Ectodermal cell (in vitro differentiated cells): ENCODE data around the gene SP5.

Experiments used
- H3K27ac ChIP-seq: 2 replicates; pipeline ENCODE4 v1.7.0; 2013; ENCODE audit warnings: mild to moderate bottlenecking, low read depth, low read length; ENCODE audit not compliant: insufficient read depth, poor library complexity, severe bottlenecking
- H3K27me3 ChIP-seq: 2 replicates; pipeline ENCODE4 v1.7.0; 2013; ENCODE audit warnings: mild to moderate bottlenecking, low read length; ENCODE audit not compliant: insufficient read depth, control insufficient read depth, poor library complexity, severe bottlenecking
- H3K36me3 ChIP-seq: one replicate; pipeline ENCODE4 v1.7.0; 2013; ENCODE audit warnings: low read length; ENCODE audit not compliant: control insufficient read depth, insufficient read depth
- H3K4me1 ChIP-seq: one replicate; pipeline ENCODE4 v1.7.0; 2013; ENCODE audit warnings: low read length; ENCODE audit not compliant: control insufficient read depth, insufficient read depth
- H3K4me3 ChIP-seq: 2 replicates; pipeline ENCODE4 v1.7.0; 2013; ENCODE audit warnings: low read depth, low read length, control low read depth; ENCODE audit not compliant: insufficient read depth
- H3K9me3 ChIP-seq: 2 replicates; pipeline ENCODE4 v1.7.0; 2013; ENCODE audit warnings: mild to moderate bottlenecking, low read length, moderate library complexity; ENCODE audit not compliant: control insufficient read depth
- WGBS, 2 experiments: methylation state at CpG; one replicate each; pipeline ENCODE4 v1.1.7; 2013; ENCODE audit warnings: missing lambda C conversion rate in 2 of 2; 5-methylcytosine and 5-hydroxymethylcytosine counted together

SP5 gene

DNA sequence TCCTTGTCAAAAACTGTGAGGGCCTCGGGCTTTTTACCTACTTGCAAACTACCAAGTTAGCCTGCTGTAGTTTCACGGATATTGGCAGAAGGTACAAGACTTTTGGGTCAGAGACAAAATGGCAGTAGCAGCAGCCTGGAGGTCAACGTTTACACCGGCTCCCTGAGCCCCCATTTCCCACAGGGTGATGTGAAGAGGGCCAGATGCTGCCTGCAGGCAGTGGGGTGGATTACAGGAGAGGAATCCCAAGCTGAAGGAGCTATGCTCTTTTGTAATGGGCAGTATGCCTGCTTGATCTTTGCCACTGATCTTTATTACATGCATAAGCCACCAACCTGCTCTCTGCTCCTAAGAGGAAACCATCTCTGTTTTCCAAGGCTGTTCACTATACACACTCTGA, 29.5 kb upstream of the SP5 start:
- WGBS, 2 experiments: 37 to 39% methylated on average over 4 of the region's 4 CpGs

GRCh38 chr2:170689481-170689880, 25.7 kb upstream of the SP5 start:
- Histone ChIP-seq H3K4me1 (peaks cover 3% of the 10 kb centered on the region), H3K36me3 (no peaks in the 10 kb centered on the region), H3K27ac (no peak overlapping the region), H3K9me3 (no peaks in the 10 kb centered on the region), H3K4me3 (no peak overlapping the region), H3K27me3 (no peaks in the 10 kb centered on the region)
- WGBS, 2 experiments: 95 to 96% methylated on average over 5 of the region's 5 CpGs

More for the DNA sequence above, 29.5 kb upstream of the SP5 start:
- no peaks in the 10 kb centered on the region for H3K27me3 ChIP-seq
- peaks cover 13% of the 10 kb centered on the region for H3K4me1 ChIP-seq
- H3K4me3 ChIP-seq: no peak overlapping the region
- H3K9me3 ChIP-seq: no peaks in the 10 kb centered on the region
- no peak overlapping the region for H3K27ac ChIP-seq
- no peaks in the 10 kb centered on the region for H3K36me3 ChIP-seq

GRCh38 chr2:170690640-170691039, 24.5 kb upstream of the SP5 start:
- Histone ChIP-seq H3K36me3 (no peaks in the 10 kb centered on the region), H3K27ac (no peak overlapping the region), H3K27me3 (no peaks in the 10 kb centered on the region), H3K4me1 (peaks cover 13% of the 10 kb centered on the region), H3K4me3 (no peak overlapping the region), H3K9me3 (no peaks in the 10 kb centered on the region)
- WGBS, 2 experiments: 90 to 93% methylated on average over 8 of the region's 8 CpGs

GRCh38 chr2:170694316-170694715, 20.8 kb upstream of the SP5 start:
- no peak overlapping the region for H3K4me3 ChIP-seq
- 80 to 86% methylated on average over 11 of the region's 11 CpGs for WGBS, 2 experiments
- peaks cover 28% of the 10 kb centered on the region for H3K4me1 ChIP-seq
- H3K27me3 ChIP-seq: no peaks in the 10 kb centered on the region
- H3K27ac ChIP-seq: no peak overlapping the region
- no peaks in the 10 kb centered on the region for H3K9me3 ChIP-seq
- no peaks in the 10 kb centered on the region for H3K36me3 ChIP-seq

GRCh38 chr2:170695521-170696410, 19.4 kb upstream of the SP5 start:
- no peaks in the 10 kb centered on the region for H3K27me3 ChIP-seq
- no peak overlapping the region for H3K27ac ChIP-seq
- peaks cover 28% of the 10 kb centered on the region for H3K4me1 ChIP-seq
- WGBS, 2 experiments: 64 to 71% methylated on average over 5 of the region's 6 CpGs
- no peak overlapping the region for H3K4me3 ChIP-seq
- no peaks in the 10 kb centered on the region for H3K36me3 ChIP-seq
- H3K9me3 ChIP-seq: no peaks in the 10 kb centered on the region

GRCh38 chr2:170696948-170697347, 18.2 kb upstream of the SP5 start:
- no peaks in the 10 kb centered on the region for H3K36me3 ChIP-seq
- H3K27ac ChIP-seq: no peak overlapping the region
- no peak overlapping the region for H3K4me3 ChIP-seq
- no peaks in the 10 kb centered on the region for H3K9me3 ChIP-seq
- 85 to 86% methylated on average over 3 of the region's 3 CpGs for WGBS, 2 experiments
- peaks cover 28% of the 10 kb centered on the region for H3K4me1 ChIP-seq
- H3K27me3 ChIP-seq: no peaks in the 10 kb centered on the region

GRCh38 chr2:170701011-170701410, 14.1 kb upstream of the SP5 start:
- Histone ChIP-seq H3K9me3 (no peaks in the 10 kb centered on the region), H3K27ac (no peak overlapping the region), H3K4me1 (peaks cover 10% of the 10 kb centered on the region), H3K36me3 (no peaks in the 10 kb centered on the region), H3K27me3 (no peaks in the 10 kb centered on the region), H3K4me3 (no peak overlapping the region)
- 89 to 91% methylated on average over 4 of the region's 4 CpGs for WGBS, 2 experiments

- no peaks in the 10 kb centered on the region for H3K4me1 ChIP-seq
- H3K27me3 ChIP-seq: peaks cover 6% of the 10 kb centered on the region
- H3K9me3 ChIP-seq: no peaks in the 10 kb centered on the region
- H3K27ac ChIP-seq: no peak overlapping the region
- H3K36me3 ChIP-seq: no peaks in the 10 kb centered on the region
- no peak overlapping the region for H3K4me3 ChIP-seq
- 86% methylated on average over 4 of the region's 4 CpGs for WGBS, 2 experiments
These were observed 11.2 kb upstream of the SP5 start for GRCh38 chr2:170703776-170704476.

DNA sequence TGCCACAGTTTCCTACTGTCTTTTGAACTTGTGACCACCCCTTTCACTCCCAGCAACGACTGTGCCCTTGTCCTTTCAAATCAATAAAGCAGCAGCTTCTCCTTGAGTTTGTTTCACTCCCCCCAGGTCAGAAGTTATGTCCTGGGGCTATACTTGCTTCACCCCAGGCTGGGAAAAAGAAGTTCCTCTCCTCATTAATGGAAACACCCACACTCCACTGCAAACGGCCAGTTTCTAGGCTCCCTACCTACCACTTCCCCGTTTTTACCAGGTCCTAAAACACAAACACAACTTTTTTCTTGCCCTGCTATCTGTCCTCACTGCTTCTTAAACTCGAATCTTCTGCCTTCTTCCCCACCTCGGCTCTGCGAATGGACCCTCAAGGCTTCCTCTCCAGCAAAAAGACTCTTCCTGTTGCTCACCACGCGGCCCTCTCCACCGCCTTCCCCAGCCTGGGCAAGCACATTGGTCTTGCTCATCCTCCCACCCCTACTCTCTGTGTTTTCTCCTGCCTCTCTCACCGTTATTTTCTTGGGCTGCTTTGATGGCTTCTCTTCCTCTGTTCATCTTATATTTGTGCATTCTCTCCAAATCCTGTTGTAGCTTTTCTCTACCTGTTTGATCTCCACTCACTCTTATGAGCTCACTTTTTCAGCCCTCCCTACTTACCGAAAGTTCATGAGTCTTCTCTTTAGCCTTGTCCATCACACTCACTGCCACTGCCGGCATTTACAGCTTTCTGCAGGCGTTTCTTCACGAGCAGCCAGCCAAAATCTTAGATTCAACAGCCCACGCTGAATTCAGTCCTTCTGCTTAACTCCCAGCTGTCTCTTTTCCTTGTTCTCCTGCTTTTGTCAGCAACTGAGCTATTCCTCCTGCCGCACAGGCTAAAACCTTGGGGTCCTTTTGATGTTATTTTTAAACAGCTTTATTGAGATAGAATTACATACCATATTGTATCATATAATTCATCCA, 7.0 kb upstream of the SP5 start:
- no peak overlapping the region for H3K4me3 ChIP-seq
- no peak overlapping the region for H3K27ac ChIP-seq
- H3K27me3 ChIP-seq: peaks cover 43% of the 10 kb centered on the region
- H3K9me3 ChIP-seq: no peaks in the 10 kb centered on the region
- peaks cover 16% of the 10 kb centered on the region for H3K4me1 ChIP-seq
- 64 to 68% methylated on average over 15 of the region's 16 CpGs for WGBS, 2 experiments
- H3K36me3 ChIP-seq: no peaks in the 10 kb centered on the region
